ENCODE measurements around the gene STAM2.
"Not testable (repeated sequence)": the region's sequence is repeated elsewhere in the genome, so short reads cannot be mapped to it uniquely, and the experiment has no call there.

STAM2 gene

DNA sequence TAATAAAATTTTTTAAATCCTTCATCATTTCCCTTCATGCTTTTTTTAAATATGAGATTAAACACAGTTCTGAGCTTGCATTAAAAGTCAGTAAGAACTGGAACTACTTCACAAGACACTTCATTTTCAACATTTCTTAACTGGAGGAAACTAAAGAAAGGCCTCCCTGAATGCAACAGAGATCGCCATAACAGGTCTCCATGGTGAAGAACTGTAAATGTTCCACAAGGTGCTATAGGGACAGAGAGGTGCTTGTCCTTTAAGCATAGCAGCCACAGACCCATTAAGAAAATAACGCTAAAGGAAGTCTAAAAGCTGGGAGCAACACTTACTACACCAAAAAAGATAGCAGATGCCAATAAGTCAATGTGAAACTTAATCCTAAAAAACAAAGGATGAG lies 8.5 kb downstream of the STAM2 start:
- TF ChIP-seq, protein P1, sequence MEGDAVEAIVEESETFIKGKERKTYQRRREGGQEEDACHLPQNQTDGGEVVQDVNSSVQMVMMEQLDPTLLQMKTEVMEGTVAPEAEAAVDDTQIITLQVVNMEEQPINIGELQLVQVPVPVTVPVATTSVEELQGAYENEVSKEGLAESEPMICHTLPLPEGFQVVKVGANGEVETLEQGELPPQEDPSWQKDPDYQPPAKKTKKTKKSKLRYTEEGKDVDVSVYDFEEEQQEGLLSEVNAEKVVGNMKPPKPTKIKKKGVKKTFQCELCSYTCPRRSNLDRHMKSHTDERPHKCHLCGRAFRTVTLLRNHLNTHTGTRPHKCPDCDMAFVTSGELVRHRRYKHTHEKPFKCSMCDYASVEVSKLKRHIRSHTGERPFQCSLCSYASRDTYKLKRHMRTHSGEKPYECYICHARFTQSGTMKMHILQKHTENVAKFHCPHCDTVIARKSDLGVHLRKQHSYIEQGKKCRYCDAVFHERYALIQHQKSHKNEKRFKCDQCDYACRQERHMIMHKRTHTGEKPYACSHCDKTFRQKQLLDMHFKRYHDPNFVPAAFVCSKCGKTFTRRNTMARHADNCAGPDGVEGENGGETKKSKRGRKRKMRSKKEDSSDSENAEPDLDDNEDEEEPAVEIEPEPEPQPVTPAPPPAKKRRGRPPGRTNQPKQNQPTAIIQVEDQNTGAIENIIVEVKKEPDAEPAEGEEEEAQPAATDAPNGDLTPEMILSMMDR (IDR thresholded peaks at IDR 0.05; ENCODE audit: insufficient read depth, missing control alignments): no peak
- DNase-seq (ENCODE audit: insufficient read length, low spot score) (no peak), FAIRE-seq (no peak)

DNA sequence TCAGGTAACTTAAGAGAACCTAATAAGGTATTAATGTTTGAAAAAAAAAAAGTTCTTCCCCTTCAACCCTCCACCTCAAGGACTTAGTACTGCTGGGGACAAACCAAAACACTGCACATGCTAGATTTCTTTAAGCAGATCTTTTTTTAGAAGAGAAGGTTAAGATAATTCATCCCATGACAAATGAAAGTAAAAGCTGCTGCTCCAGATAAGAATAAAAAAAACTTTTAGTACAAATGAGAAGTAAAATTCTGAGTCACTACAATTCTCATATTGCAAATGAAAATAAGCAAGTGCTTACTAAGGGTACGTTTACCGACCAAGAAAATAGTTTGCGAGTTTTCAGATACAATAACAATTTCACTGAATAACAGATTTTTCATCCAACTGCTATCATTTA lies 8.9 kb downstream of the STAM2 start:
- FAIRE-seq: no peak
- DNase-seq (ENCODE audit: insufficient read length, low spot score): no peak

DNA sequence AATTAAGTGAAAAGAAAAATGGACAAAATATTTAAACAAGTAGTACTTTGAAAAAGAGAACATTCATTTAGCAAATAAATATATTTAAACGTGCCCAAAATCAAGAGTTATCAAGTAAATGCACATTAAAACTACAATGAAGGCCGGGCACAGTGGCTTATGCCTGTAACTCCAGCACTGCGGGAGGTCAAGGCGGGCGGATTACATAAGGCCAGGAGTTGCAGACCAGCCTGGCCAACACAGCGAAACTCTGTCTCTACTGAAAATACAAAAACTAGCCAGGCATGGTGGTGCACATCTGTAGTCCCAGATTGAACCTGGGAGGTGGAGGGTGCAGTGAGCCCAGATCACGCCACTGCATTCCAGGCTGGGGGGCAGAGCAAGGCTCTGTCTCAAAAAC lies 9.8 kb downstream of the STAM2 start:
- DNase-seq (ENCODE audit: insufficient read length, low spot score) (no peak), FAIRE-seq (no peak)
- TF ChIP-seq, protein P1 (IDR thresholded peaks at IDR 0.05; ENCODE audit: insufficient read depth, missing control alignments): no peak

More for the DNA sequence above, 8.9 kb downstream of the STAM2 start:
- TF ChIP-seq, protein P1 (IDR thresholded peaks at IDR 0.05; ENCODE audit: insufficient read depth, missing control alignments): no peak

DNA sequence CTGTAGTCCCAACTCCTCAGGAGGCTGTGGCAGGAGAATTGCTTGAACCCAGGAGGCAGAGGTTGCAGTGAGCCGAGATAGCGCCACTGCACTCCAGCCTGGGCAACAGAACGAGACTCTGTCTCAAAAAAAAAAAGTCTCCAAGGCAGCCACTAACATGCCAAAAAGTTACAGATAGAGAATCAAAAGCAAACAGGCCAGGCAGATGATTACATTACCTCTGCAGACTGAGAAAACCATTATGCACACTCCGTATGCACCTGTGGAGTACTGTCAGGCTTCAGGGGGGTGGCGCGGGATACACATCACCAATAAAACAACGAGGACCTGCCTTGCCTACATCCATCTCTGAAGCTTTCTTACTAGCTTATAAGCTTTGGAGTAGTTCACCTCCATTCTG lies 10.3 kb downstream of the STAM2 start:
- no peak for DNase-seq (ENCODE audit: insufficient read length, low spot score)
- no peak for FAIRE-seq
- TF ChIP-seq, protein P1 (IDR thresholded peaks at IDR 0.05; ENCODE audit: insufficient read depth, missing control alignments): no peak

DNA sequence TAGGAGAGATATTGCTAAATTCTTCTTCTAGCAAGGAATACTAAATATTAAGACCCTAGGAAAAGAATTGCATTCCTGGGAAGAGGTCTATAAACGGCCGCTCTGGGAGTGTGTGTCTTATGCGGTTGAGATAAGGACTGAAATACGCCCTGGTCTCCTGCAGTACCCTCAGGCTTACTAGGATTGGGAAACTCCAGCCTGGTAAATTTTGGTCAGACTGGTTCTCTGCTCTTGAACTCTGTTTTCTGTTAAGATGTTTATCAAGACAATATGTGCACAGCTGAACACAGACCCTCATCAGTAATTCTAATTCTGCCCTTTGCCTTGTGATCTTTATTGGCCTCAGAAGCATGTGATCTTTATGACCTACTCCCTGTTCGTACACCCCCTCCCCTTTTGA lies 11.9 kb downstream of the STAM2 start:
- FAIRE-seq; DNase-seq (ENCODE audit: insufficient read length, low spot score): not testable (repeated sequence)

DNA sequence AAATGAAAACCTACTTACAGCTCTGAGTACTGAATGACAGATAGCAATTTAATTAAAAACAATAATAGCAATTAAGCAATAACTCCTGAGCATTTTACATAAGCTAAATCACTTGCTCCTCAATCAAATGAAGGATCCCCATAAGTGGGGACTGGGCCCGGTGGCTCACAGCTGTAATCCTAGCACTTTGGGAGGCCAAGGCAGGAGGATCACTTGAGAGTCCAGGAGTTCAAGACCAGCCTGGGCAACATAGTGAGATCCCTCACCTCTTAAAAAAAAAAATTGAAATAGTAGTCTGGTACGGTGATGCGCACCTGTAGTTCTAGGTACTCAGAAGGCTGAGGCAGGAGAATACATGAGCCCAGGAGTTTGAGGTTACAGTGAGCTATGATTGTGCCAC lies 13.4 kb downstream of the STAM2 start:
- DNase-seq (ENCODE audit: insufficient read length, low spot score) (no peak), FAIRE-seq (no peak)
- TF ChIP-seq, protein P1 (IDR thresholded peaks at IDR 0.05; ENCODE audit: insufficient read depth, missing control alignments): no peak

DNA sequence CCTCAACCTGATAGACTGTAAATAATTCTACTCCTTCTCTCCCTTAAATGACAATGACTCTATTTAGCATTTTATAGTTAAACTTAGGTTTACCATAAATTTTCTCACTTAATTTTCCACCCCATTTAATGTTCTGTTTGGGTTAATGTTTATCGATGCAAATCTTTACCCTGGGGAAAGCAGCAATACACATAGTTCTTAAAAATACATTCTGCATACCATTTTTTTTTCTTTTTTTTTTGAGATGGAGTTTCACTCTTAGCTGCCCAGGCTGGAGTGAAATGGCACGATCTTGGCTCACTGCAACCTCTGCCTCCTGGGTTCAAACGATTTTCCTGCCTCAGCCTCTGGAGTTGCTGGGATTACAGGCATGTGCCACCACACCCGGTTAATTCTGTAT lies 14.0 kb downstream of the STAM2 start:
- TF ChIP-seq, protein P1 (IDR thresholded peaks at IDR 0.05; ENCODE audit: insufficient read depth, missing control alignments): no peak
- DNase-seq (ENCODE audit: insufficient read length, low spot score) (no peak), FAIRE-seq (no peak)

DNA sequence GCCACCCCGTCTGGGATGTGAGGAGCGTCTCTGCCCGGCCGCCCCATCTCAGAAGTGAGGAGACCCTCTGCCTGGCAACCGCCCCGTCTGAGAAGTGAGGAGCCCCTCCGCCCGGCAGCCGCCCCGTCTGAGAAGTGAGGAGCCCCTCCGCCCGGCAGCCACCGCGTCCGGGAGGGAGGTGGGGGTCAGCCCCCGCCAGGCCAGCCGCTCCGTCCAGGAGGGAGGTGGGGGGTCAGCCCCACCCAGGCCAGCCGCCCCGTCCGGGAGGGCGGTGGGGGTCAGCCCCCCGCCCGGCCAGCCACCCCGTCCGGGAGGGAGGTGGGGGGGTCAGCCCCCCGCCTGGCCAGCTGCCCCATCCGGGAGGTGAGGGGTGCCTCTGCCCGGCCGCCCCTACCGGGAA lies 15.2 kb downstream of the STAM2 start:
- not testable (repeated sequence) for FAIRE-seq

More for the DNA sequence above, 15.2 kb downstream of the STAM2 start:
- DNase-seq (ENCODE audit: insufficient read length, low spot score): not testable (repeated sequence)

Data from D721Med (cell line).